SU-DHL-6 (cell line): ENCODE results near the gene CHEK1.

Experiments used
- EZH2phosphoT487 ChIP-seq: fragments of 200-600 bp; sonication (generic), shearing (Covaris generic); conservative IDR thresholded peaks from 2 replicates; pipeline ENCODE4 v1.6.1; 2018; ENCODE audit warnings: mild to moderate bottlenecking, antibody characterized with exemption, low read length, moderate library complexity, mixed read lengths
- TF ChIP-seq, protein P1 (sequence below): fragments of 200-600 bp; sonication (generic); IDR thresholded peaks from one replicate; pipeline ENCODE4 v1.5.1; 2017; ENCODE audit warnings: antibody characterized with exemption, mild to moderate bottlenecking, low read length, moderate library complexity; ENCODE audit not compliant: insufficient read depth, poor library complexity, severe bottlenecking

DNA sequence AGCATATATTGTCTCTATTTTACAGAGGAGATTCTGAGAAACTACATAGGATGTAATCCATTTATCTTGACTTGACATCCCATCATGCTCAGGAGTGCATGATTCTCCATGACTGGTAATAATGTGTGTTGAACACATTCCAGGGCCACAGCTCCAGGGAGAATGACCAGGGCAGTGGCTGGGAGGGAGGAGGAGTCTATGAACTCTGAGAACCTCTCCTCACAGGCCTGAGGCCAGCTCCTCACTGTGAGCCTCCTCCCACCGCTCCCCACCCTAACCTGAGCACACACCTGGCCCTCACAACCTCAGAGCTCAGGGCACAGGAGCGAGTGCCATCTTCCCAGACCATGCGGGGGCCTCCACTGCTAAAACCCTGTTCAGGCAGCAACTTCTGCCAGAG, 63.7 kb downstream of the CHEK1 start:
- TF ChIP-seq, protein P1, sequence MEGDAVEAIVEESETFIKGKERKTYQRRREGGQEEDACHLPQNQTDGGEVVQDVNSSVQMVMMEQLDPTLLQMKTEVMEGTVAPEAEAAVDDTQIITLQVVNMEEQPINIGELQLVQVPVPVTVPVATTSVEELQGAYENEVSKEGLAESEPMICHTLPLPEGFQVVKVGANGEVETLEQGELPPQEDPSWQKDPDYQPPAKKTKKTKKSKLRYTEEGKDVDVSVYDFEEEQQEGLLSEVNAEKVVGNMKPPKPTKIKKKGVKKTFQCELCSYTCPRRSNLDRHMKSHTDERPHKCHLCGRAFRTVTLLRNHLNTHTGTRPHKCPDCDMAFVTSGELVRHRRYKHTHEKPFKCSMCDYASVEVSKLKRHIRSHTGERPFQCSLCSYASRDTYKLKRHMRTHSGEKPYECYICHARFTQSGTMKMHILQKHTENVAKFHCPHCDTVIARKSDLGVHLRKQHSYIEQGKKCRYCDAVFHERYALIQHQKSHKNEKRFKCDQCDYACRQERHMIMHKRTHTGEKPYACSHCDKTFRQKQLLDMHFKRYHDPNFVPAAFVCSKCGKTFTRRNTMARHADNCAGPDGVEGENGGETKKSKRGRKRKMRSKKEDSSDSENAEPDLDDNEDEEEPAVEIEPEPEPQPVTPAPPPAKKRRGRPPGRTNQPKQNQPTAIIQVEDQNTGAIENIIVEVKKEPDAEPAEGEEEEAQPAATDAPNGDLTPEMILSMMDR, result no peak
- TF ChIP-seq EZH2phosphoT487, result no peak
